ENCODE results near the gene ZRANB3.

- TF ChIP-seq CTCF (IDR thresholded peaks at IDR 0.05; ENCODE audit: low read length) (no peak), EZH2 (IDR thresholded peaks at IDR 0.05; ENCODE audit: borderline replicate concordance, low read length) (no peak)
Measured at GRCh38 chr2:135227386-135227785, 303.6 kb downstream of the ZRANB3 start.

Data from OCI-LY1 (cell line).